Body of pancreas (tissue), 4 donors: ENCODE data around the gene CDKAL1.

ENCODE experiments used
- CTCF ChIP-seq, 7 experiments: fragments of 450-650 bp in 4 of 7; fragments of 200-600 bp in 3 of 7; sonication (generic) in 3 of 7; IDR thresholded peaks; one replicate each; pipeline ENCODE4 v1.5.1; 2016 to 2019; ENCODE audit warnings: antibody characterized with exemption in 7 of 7
- POLR2A ChIP-seq, 3 donors: fragments of 450-650 bp; IDR thresholded peaks; one replicate each; pipeline ENCODE4 v1.6.1; 2016; ENCODE audit warnings: antibody characterized with exemption in 3 of 3, mild to moderate bottlenecking in 2 of 3

GRCh38 chr6:20853828-20854227, 319.6 kb downstream of the CDKAL1 start:
- TF ChIP-seq CTCF (IDR thresholded peaks at IDR 0.05): no peak
- TF ChIP-seq POLR2A (IDR thresholded peaks at IDR 0.05): no peak
